Activated naive CD4-positive, alpha-beta T cell treated with anti-CD3 and anti-CD28 coated beads, Interleukin-2, amount 10 ng/mL, durations not matched to agents 7 days and 5 days (primary cell): ENCODE results near the gene HRH1.

Source experiments
- CTCF ChIA-PET: fragments of 350-600 bp; sonication (Branson Sonifier 250); formaldehyde crosslinking; loops from one replicate; lab custom pipeline; 2021; ENCODE audit warnings: antibody characterized with exemption; lab: Charles Lee
- DNase-seq: peaks from one replicate; pipeline ENCODE4 v3.0.0-alpha.2; 2020
- H3K27ac Mint-ChIP-seq: one replicate; pipeline ENCODE4 v1.8.0; 2021; ENCODE audit warnings: mild to moderate bottlenecking, moderate library complexity, mixed read lengths
- H3K27me3 Mint-ChIP-seq: one replicate; pipeline ENCODE4 v1.8.0; 2021; ENCODE audit warnings: mild to moderate bottlenecking, mixed read lengths
- H3K36me3 Mint-ChIP-seq: one replicate; pipeline ENCODE4 v1.8.0; 2021; ENCODE audit warnings: mixed read lengths
- H3K4me1 Mint-ChIP-seq: one replicate; pipeline ENCODE4 v1.8.0; 2021; ENCODE audit warnings: mixed read lengths
- H3K4me3 Mint-ChIP-seq: one replicate; pipeline ENCODE4 v1.8.0; 2021; ENCODE audit warnings: mild to moderate bottlenecking, moderate library complexity, mixed read lengths
- H3K9me3 Mint-ChIP-seq: one replicate; pipeline ENCODE4 v1.8.0; 2021; ENCODE audit warnings: mixed read lengths

Gene HRH1

GRCh38 chr3:11134794-11135193 lies 19.5 kb upstream of the HRH1 start:
- CTCF ChIA-PET: no interaction called here
- Mint-ChIP-seq H3K27ac (no peak overlapping the region), H3K36me3 (no peaks in the 10 kb centered on the region), H3K4me1 (peaks cover 5% of the 10 kb centered on the region), H3K4me3 (no peak overlapping the region), H3K27me3 (peaks cover 18% of the 10 kb centered on the region), H3K9me3 (peaks cover 3% of the 10 kb centered on the region)
- no peak for DNase-seq

GRCh38 chr3:11136116-11136515 lies 18.2 kb upstream of the HRH1 start:
- DNase-seq: no peak
- CTCF ChIA-PET: no interaction called here
- Mint-ChIP-seq H3K27me3 (peaks cover 23% of the 10 kb centered on the region), H3K4me1 (peaks cover 17% of the 10 kb centered on the region), H3K36me3 (no peaks in the 10 kb centered on the region), H3K27ac (no peak overlapping the region), H3K9me3 (peaks cover 3% of the 10 kb centered on the region), H3K4me3 (no peak overlapping the region)

- peaks cover 24% of the 10 kb centered on the region for H3K4me1 Mint-ChIP-seq
- DNase-seq: no peak
- H3K36me3 Mint-ChIP-seq: no peaks in the 10 kb centered on the region
- no peak overlapping the region for H3K4me3 Mint-ChIP-seq
- CTCF ChIA-PET: no interaction called here
- H3K9me3 Mint-ChIP-seq: peaks cover 3% of the 10 kb centered on the region
- H3K27me3 Mint-ChIP-seq: peaks cover 23% of the 10 kb centered on the region
- no peak overlapping the region for H3K27ac Mint-ChIP-seq
These were observed 17.3 kb upstream of the HRH1 start for GRCh38 chr3:11136830-11137626.

- H3K27me3 Mint-ChIP-seq: peaks cover 24% of the 10 kb centered on the region
- peaks cover 3% of the 10 kb centered on the region for H3K9me3 Mint-ChIP-seq
- CTCF ChIA-PET: no interaction called here
- H3K27ac Mint-ChIP-seq: no peak overlapping the region
- no peaks in the 10 kb centered on the region for H3K36me3 Mint-ChIP-seq
- H3K4me3 Mint-ChIP-seq: no peak overlapping the region
- peaks cover 24% of the 10 kb centered on the region for H3K4me1 Mint-ChIP-seq
- DNase-seq: no peak
These were observed 16.7 kb upstream of the HRH1 start for GRCh38 chr3:11137627-11137959.

- Mint-ChIP-seq H3K4me3 (no peak overlapping the region), H3K27ac (no peak overlapping the region), H3K27me3 (peaks cover 32% of the 10 kb centered on the region), H3K9me3 (peaks cover 3% of the 10 kb centered on the region), H3K36me3 (no peaks in the 10 kb centered on the region), H3K4me1 (peaks cover 24% of the 10 kb centered on the region)
- CTCF ChIA-PET: no interaction called here
- DNase-seq: no peak
These were observed 15.9 kb upstream of the HRH1 start for GRCh38 chr3:11138371-11138770.

GRCh38 chr3:11140030-11140712 lies 14.1 kb upstream of the HRH1 start:
- Mint-ChIP-seq H3K4me3 (peak overlapping the region; percentile 1), H3K36me3 (no peaks in the 10 kb centered on the region), H3K27ac (peak overlapping the region; percentile 85), H3K4me1 (peaks cover 24% of the 10 kb centered on the region), H3K9me3 (peaks cover 3% of the 10 kb centered on the region), H3K27me3 (peaks cover 40% of the 10 kb centered on the region)
- CTCF ChIA-PET: interaction anchor here (1.3 kb wide), 1 partner anchor 15 kb away, joined by 5 read pairs; no protein-coding TSS in a partner anchor
- DNase-seq: peak; percentile 72

- no peak for DNase-seq
- H3K4me1 Mint-ChIP-seq: peaks cover 24% of the 10 kb centered on the region
- H3K36me3 Mint-ChIP-seq: no peaks in the 10 kb centered on the region
- peaks cover 3% of the 10 kb centered on the region for H3K9me3 Mint-ChIP-seq
- no peak overlapping the region for H3K4me3 Mint-ChIP-seq
- CTCF ChIA-PET: interaction anchor here (1.3 kb wide), 1 partner anchor 15 kb away, joined by 5 read pairs; no protein-coding TSS in a partner anchor
- H3K27me3 Mint-ChIP-seq: peaks cover 45% of the 10 kb centered on the region
- peak overlapping the region; percentile 85 for H3K27ac Mint-ChIP-seq
These were observed 13.6 kb upstream of the HRH1 start for GRCh38 chr3:11140713-11141104.

- CTCF ChIA-PET: no interaction called here
These were observed 10.8 kb upstream of the HRH1 start for GRCh38 chr3:11143476-11143875.

GRCh38 chr3:11144996-11145395 lies 9.3 kb upstream of the HRH1 start:
- DNase-seq: no peak
- peaks cover 49% of the 10 kb centered on the region for H3K27me3 Mint-ChIP-seq
- peaks cover 17% of the 10 kb centered on the region for H3K4me1 Mint-ChIP-seq
- no peak overlapping the region for H3K27ac Mint-ChIP-seq
- CTCF ChIA-PET: no interaction called here
- H3K4me3 Mint-ChIP-seq: no peak overlapping the region
- H3K9me3 Mint-ChIP-seq: no peaks in the 10 kb centered on the region
- no peaks in the 10 kb centered on the region for H3K36me3 Mint-ChIP-seq

More at GRCh38 chr3:11143476-11143875, 10.8 kb upstream of the HRH1 start:
- H3K36me3 Mint-ChIP-seq: no peaks in the 10 kb centered on the region
- H3K4me1 Mint-ChIP-seq: peaks cover 24% of the 10 kb centered on the region
- H3K27me3 Mint-ChIP-seq: peaks cover 41% of the 10 kb centered on the region
- H3K27ac Mint-ChIP-seq: no peak overlapping the region
- H3K4me3 Mint-ChIP-seq: no peak overlapping the region
- DNase-seq: no peak
- H3K9me3 Mint-ChIP-seq: peaks cover 3% of the 10 kb centered on the region

- Mint-ChIP-seq H3K36me3 (no peaks in the 10 kb centered on the region), H3K27ac (no peak overlapping the region), H3K4me3 (no peak overlapping the region), H3K4me1 (peaks cover 8% of the 10 kb centered on the region), H3K27me3 (peaks cover 53% of the 10 kb centered on the region), H3K9me3 (no peaks in the 10 kb centered on the region)
- CTCF ChIA-PET: no interaction called here
- DNase-seq: no peak
These were observed 8.4 kb upstream of the HRH1 start for GRCh38 chr3:11145888-11146287.

GRCh38 chr3:11146773-11147660 lies 7.3 kb upstream of the HRH1 start:
- H3K36me3 Mint-ChIP-seq: no peaks in the 10 kb centered on the region
- CTCF ChIA-PET: no interaction called here
- DNase-seq: no peak
- peaks cover 61% of the 10 kb centered on the region for H3K27me3 Mint-ChIP-seq
- H3K4me3 Mint-ChIP-seq: no peak overlapping the region
- no peak overlapping the region for H3K27ac Mint-ChIP-seq
- H3K9me3 Mint-ChIP-seq: no peaks in the 10 kb centered on the region
- no peaks in the 10 kb centered on the region for H3K4me1 Mint-ChIP-seq

- no peaks in the 10 kb centered on the region for H3K9me3 Mint-ChIP-seq
- no peak for DNase-seq
- peaks cover 73% of the 10 kb centered on the region for H3K27me3 Mint-ChIP-seq
- H3K36me3 Mint-ChIP-seq: no peaks in the 10 kb centered on the region
- no peak overlapping the region for H3K4me3 Mint-ChIP-seq
- CTCF ChIA-PET: no interaction called here
- H3K4me1 Mint-ChIP-seq: peaks cover 8% of the 10 kb centered on the region
- no peak overlapping the region for H3K27ac Mint-ChIP-seq
These were observed 4.0 kb upstream of the HRH1 start for GRCh38 chr3:11150256-11150655.

GRCh38 chr3:11152301-11152700 lies 2.0 kb upstream of the HRH1 start:
- Mint-ChIP-seq H3K4me1 (peaks cover 8% of the 10 kb centered on the region), H3K36me3 (no peaks in the 10 kb centered on the region), H3K27me3 (peaks cover 75% of the 10 kb centered on the region), H3K4me3 (no peak overlapping the region), H3K9me3 (no peaks in the 10 kb centered on the region), H3K27ac (no peak overlapping the region)
- no peak for DNase-seq
- CTCF ChIA-PET: interaction anchor here (1.2 kb wide), 1 partner anchor 92 kb away, joined by 6 read pairs; no protein-coding TSS in a partner anchor

GRCh38 chr3:11154953-11155325 lies 646 bp downstream of the HRH1 start:
- no peaks in the 10 kb centered on the region for H3K9me3 Mint-ChIP-seq
- CTCF ChIA-PET: interaction anchor here (0.8 to 2.1 kb wide), 4 partner anchors 14 to 180 kb away, joined by 3 to 8 read pairs (median 4); no protein-coding TSS in a partner anchor
- peaks cover 83% of the 10 kb centered on the region for H3K27me3 Mint-ChIP-seq
- DNase-seq: no peak
- H3K27ac Mint-ChIP-seq: no peak overlapping the region
- peaks cover 8% of the 10 kb centered on the region for H3K4me1 Mint-ChIP-seq
- H3K4me3 Mint-ChIP-seq: no peak overlapping the region
- H3K36me3 Mint-ChIP-seq: no peaks in the 10 kb centered on the region
